Measurements from ENCODE around the gene B4GALNT1. TPM values are rescaled to one million over a fixed set of nuclear protein-coding genes. Genes with fewer than 3 reads are reported as not detected.
"Not testable (repeated sequence)": the region's sequence is repeated elsewhere in the genome, so short reads cannot be mapped to it uniquely, and the experiment has no call there.

B4GALNT1 gene
- polyA plus RNA-seq, 1 donor, result 2.1 TPM

DNA sequence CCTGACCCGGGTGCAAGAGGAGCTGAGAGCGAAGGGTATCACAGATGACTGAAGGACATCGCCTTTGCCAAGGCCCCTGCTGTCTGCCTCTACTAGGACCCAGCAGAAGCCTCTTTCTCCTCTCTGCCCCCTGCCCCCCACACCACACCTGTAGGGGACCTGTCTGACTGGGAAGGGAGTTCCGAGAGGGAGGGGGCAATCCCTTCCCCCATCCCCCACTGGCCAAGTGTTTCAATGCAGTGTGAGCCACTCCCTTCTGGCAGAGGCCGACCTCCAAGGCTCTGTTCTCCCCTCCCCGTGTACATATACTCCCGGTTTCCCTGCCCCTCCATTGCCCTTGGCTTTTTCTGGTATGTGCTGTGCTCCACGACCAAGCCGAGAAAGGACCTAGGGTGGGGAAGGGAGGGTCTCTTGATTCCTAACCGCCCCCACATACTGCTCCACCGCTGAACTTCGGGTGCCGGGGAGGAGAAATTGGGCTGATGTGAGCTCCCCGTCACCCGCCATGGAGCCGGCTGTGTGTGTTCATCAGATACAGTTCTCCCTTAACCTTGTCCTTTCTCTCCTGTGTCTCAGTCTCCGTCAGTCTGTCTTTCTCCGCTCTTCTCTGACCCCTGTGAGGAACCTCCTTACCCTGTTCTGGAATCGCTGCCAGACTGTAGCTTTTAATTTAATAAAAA lies 23.8 kb downstream of the B4GALNT1 start:
- no peak for DNase-seq (ENCODE audit: low read depth)

DNA sequence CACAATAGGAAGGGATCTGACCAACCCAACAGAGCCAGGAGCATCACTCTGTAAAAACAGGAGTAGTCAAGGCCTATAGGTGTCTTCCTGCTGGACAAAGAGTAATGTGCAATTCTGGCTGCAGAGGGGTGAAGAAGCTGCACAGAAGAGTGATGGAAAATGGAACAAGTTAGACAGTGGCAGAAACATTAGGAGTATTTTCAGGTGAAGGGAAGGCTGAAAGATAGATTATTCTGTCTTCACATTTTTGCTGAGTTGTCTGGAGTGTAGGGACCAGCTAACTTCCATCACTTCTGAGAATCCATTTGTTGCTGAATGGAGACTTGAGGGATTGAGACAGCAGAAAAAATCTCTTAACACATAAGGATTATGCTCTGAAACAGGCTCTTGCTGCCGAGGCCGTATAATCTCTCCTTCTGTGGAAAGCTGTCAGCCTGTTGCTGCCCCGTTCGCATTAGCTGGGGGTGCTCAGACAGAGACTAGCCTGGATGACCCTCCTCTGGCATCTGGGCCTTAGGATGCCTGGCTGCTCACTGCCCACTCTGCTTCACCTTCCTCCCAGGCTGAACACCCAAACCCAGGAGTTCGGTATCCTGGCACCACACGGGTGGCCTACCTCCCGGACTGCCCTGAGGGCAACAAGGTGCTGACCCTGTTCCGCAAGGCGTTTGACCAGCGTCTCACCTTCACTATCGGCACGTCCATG lies 24.9 kb downstream of the B4GALNT1 start:
- DNase-seq (ENCODE audit: low read depth), result no peak

DNA sequence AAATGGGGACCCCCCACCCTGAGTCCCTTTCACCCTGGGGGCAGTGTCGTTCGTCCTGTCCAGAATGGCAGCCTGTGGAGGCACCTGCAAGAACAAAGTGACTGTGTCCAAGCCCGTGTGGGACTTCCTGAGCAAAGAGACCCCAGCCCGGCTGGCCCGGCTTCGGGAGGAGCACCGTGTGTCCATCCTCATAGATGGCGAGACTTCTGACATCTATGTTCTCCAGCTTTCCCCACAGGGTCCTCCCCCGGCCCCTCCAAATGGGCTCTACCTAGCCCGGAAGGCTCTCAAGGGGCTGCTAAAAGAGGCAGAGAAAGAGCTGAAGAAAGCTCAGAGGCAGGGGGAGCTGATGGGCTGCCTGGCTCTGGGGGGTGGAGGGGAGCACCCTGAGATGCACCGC lies 26.2 kb downstream of the B4GALNT1 start:
- DNase-seq (ENCODE audit: low read depth), result no peak

DNA sequence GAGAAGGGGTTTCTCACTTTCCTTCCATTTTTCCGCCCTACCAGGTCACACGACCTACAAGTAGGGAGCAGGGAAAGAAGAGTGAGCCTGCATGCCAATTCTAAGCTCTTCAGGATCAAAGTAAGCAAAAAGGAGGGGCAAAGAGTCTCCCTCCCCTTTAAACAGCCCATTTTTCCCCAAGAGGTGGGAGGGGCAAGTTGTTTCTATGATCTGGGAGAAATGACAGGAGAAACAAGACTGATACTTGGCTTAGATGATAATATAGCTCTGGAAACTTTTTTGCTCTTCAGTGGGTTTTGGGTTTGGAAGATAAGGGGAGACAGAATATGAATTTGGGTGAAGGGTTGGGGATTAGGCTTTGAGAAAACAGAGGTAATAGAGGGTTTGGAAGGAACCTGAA lies 26.6 kb downstream of the B4GALNT1 start:
- no peak for DNase-seq (ENCODE audit: low read depth)

DNA sequence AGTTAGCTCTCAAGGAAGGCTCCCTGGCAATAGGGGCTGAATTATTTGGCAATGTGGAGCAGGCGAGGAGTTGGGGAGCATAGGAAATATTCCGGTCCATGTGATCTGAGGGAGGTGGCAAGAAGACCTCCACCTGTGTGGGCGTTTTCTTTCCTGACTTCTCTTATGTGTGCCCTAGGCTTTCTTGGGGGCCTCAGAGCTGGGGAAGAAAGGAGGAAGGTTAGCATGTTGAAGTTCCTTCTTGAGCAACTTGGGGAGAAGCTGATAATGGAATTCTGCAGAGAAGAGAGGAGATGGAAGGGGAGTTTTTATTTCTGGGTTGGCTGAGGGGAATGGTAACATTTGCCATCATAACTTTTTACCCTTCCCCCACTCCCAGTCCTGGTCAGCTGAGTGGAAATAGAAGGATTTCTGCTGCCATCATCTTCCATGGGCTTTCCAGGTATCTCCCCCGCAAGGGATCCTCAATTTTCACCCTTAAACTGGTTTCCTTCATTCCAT lies 27.1 kb downstream of the B4GALNT1 start:
- DNase-seq (ENCODE audit: low read depth), result no peak

DNA sequence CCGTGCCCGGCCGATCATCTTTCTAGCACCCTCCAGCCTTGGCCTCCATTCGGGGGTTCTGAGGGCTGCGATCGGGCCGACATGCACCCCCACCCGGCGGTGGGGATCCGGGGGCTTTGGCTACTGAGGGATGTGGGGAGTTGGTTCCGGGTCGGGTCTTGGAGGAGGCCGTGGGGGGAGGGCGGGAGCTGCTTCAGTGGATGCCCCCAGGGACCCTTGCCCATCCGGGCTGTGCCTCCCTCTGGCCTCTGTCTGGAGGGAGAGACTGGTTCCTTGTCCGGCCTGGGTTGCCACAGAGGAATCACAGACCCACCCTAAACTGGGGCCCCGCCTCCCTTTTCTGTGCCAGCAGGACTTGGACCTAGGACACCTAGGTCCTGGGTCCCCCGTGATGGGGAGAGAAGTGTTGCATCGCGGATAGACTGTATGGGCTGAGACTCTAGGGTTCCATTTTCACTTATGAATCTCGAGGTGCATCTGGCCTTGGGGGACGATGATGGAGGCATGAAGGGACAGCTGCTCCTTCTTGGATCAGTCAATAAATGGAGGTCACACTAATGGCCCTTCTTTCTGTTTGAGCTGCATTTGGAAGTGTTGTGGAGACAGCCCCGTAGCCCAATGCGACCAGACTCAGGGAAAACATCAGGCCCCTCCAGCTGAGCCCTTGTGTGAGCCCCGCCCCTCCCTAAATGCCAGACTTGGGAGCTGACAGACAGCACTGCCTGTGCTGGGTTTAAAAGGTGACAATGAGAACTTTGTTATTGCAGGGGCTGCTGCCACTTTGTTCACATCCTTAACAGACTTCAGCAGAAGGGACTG lies 27.8 kb downstream of the B4GALNT1 start:
- DNase-seq (ENCODE audit: low read depth), result no peak

DNA sequence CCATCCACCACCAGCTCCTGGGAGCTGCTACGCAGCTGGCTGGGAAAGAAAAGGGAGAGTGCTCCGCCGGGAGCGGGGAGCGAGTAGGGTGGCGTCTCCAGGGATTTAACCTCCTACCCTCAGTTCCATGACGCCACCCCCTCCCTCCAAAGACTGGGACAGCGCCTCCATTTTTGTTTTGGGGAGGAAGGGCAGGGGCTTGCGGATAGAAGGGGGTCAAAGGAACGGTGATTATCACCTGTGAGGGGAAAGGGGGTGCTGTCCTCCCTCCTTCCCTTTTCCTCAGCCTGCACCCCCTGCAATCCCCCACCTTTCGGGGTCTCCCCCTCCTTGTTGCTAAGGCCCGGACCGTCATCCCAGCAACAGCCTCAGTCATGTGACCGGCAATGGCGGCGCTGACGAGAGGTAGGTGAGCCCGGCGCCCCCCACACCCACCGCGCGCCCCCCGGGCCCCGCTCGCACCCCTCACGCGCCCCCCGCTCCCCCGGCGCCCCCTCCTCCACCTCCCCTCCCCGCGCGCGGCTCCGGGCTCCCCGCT lies 28.5 kb downstream of the B4GALNT1 start, which contains the start of gene DTX3:
DTX3 (plus strand) TSS at position 371 of the 538 bp plus-strand sequence. CDS start 1,694 bp downstream, outside the sequence.
- DNase-seq (ENCODE audit: low read depth), result no peak

DNA sequence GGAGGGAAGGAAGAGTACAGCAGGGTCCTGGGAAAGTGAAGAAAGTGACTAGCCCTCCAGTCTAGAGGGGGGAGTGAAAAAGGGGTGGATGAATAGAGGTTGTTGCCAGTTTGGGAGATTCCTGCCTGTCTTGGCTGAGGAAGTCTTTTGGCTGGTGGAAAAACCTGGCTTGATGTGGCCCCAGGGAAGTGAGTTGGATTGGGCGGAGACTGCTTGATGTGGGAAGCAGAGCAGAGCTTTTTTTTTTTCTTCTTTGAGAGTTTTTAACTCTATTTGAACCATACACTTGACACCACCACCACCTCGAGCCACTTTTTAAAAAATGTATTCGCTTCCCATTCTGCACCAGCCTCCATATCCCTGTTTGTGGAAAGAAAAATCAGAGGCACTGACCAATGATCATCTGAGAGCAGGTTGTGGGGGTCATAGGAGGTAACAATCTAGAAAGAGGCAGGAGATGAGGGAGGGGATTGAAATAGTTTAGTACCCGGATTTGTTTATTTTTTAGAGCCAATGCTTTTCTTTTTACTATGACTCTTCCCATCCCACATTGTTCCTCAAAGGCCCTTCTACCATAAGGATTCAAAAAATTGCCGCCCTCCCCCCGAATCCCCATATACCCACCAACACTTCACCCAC lies 29.1 kb downstream of the B4GALNT1 start:
- DNase-seq (ENCODE audit: low read depth), result no peak

DNA sequence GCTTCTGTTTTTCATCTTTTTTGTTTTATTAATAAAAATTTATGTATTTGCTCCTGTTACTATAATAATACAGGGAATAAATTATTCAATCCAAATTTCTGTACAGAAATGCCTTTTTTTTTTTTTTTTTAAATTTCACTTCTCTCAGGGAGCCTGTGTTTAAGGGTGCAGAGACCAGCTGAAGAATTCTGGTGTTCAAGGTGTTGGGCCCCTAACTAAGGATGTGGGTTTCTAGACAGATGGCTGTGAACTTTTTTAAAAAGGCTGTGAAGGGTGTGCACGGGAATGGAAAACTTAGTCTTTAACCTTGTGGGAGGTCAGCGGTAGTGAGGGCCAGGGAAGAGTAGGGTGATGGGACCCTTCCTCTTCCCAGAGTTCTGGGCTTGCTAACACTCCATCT lies 29.7 kb downstream of the B4GALNT1 start:
- DNase-seq (ENCODE audit: low read depth), result no peak

DNA sequence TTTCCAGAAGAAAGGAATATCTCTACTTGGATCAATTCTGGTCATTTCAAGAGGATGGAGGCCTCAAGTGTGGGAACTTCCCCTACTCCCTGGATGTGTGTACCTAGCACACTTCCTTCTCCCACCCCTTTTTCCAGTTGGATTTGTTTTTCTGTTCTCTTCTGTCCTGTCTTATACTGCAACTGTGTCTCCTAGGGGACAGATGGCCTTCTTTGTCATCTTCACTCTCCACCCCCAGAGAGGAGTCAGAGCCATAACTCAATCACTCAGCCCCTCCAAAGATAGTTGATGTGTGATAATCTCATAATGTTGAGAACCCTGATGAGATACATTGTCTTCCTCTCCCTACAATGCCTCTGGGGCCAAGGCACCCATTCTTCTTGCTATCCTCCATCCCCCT lies 30.5 kb downstream of the B4GALNT1 start:
- DNase-seq (ENCODE audit: low read depth), result no peak

DNA sequence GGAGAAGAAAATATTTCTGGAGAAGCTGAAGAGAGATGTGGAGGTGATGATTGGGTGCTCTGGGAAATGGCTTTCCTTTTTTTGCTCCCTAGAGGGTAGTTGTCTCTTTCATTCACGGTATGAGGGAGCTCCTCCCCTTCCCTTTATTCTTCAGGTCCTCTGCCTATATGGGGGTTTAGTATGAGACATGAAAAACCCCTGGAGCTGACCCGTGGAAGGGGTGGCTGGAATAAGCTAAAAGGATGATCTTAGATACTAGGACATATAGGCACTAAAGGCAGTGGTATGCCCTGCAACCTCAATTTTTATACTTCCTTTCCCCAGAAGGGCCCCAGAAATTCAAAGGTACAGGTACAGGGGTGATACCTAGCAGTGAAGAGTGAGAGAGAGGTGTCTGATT lies 32.6 kb downstream of the B4GALNT1 start:
- no peak for DNase-seq (ENCODE audit: low read depth)

DNA sequence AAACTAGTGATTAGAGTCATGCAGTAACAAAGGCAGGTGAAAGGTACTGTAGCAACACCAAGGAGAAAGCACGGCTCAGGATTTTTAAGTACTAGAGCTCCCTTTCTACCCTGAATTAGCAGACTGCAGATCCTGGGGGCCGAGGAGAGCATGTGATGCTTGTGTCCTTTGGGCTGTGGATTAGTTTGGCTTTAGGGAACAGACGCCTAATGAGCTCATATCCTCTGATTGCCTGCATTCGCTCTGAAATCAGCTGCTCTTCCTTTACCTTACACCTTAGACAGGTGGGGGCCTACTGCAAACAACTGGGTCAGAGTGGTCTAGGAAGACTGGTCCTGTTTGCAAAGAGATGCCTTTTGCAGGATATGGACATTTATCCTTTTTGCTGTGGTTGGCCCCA lies 39.8 kb downstream of the B4GALNT1 start:
- no peak for DNase-seq (ENCODE audit: low read depth)

DNA sequence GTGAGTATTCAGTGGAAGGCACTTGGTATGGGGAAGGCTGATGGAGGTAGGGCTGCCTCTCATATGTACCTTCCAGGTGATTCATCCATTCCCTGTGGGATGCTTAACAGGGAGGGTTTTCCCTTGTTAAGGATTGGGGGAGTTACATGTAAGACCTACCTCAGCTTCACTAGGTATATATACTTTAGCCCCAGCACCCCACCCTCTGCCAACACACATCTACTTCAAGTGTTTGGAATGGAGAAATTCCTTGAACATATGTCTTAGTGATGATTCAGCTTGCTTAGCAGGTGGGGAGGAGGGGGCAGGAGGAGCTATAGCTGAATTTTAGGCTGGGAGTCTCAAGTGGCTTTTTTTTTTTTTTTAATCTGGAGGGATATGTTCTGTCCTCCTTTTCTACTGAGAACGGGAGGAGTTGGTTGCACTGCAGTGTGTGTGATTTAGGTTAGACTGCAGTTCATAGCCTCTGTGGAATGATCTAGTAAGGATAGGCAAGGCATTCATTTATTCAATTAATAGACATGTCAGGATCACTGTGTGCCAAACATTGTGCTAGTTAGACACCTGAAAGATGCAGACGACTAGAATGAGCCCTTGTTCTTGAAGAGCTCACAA lies 40.3 kb downstream of the B4GALNT1 start:
- no peak for DNase-seq (ENCODE audit: low read depth)

DNA sequence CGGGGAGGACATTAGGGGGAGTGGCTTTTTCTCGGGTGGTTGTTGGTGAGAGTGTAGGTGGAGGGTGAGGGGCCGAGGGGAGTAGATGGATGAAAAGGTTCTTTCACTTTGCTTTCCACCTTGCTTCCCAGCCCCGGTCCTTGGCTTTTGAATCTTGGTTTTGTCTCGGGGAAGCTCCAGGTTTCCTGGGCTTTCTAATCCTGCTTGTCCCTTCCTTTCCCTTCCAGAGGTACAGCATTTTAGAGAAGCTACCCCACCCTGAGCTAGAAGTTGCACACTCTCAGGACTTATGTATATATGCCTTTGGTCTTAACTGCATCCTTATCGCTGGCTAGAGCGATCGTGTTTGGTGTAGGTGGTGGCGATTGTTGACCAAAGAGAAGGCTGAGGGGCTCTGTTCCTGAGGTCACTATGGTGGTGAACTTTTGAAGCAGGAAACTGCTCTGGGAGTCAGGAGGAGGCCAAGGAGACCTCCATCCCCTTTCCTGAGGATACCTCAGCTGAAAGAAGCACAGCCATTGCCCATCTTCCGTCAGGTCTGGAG lies 41.1 kb downstream of the B4GALNT1 start:
- DNase-seq (ENCODE audit: low read depth), result no peak

DNA sequence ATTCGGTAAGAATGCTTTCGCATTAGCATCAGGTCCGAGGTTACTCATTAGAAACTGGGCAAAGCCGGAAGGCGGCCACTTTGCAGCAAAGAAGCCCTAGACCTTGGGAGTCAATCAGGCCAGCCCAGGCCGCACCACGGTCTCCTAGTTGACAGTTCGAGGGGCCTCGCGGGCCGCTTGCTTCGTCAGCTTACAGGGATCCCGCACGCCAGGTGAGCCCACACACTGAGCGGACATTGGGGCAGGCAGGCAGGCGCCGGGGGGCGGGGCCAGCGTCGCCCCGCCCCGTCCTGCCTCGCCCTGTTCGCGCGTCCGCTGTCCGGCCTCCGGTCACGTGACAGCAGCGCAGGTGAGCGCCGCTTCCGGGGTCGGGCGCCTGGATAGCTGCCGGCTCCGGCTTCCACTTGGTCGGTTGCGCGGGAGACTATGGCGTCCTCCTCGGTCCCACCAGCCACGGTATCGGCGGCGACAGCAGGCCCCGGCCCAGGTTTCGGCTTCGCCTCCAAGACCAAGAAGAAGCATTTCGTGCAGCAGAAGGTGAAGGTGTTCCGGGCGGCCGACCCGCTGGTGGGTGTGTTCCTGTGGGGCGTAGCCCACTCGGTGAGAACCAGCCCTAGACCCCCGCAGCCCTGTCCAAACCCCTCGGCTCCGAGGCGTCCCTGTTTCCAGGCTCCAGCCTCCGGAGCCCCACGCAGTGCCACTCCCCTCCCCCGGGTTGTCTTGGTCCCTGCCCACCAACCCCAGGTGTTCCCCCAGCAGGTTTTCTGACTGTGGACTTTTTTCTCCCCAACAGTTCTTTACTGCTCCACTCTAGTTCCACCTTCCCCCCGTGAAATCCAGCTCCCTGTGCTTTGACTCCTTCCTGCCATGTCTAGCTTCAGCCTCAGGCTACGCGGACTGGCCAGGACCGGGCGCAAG lies 41.9 kb downstream of the B4GALNT1 start, which contains the start of gene PIP4K2C:
PIP4K2C (plus strand) TSS at position 329 of the 918 bp plus-strand sequence; CDS start at position 427, 98 bp downstream.
- no peak for DNase-seq (ENCODE audit: low read depth)

DNA sequence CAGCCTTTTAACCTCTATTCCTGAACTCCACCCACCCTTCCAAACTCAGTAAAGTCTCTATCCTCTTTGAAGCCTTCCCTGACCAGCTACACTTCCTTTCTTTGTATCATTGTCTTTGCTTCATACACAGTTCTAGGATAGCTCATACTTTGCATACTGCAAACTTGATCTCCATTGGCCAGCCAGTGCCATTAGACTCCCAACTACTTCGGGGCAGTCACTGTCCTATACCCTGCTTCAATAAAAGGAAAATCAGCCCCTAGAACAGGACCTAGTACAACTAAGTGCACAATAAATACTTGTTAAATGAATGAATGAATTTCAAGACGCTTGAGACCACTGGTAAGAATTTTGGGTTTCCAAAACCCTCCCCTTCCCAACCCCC lies 42.5 kb downstream of the B4GALNT1 start:
- no peak for DNase-seq (ENCODE audit: low read depth)

DNA sequence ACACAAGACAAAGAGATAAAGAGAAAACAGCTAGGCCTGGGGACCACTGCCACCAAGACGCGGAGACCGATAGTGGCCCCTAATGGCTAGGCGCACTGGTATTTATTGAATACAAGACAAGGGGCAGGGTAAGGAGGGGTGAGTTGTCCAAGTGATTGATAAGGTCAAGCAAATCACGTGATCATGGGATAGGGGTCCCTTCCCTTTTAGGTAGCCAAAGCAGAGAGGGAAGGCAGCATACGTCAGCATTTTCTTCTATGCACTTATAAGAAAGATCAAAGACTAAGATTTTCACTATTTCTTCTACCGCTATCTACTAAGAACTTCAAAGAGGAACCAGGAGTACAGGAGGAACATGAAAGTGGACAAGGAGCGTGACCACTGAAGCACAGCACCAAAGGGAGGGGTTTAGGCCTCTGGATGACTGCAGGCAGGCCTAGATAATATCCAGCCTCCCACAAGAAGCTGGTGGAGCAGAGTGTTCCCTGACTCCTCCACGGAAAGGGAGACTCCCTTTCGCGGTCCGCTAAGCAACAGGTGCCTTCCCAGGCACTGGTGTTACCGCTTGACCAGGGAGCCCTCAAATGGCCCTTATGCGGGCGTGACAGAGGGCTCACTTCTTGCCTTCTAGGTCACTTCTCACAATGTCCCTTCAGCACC lies 43.9 kb downstream of the B4GALNT1 start:
- DNase-seq (ENCODE audit: low read depth), result not testable (repeated sequence)

DNA sequence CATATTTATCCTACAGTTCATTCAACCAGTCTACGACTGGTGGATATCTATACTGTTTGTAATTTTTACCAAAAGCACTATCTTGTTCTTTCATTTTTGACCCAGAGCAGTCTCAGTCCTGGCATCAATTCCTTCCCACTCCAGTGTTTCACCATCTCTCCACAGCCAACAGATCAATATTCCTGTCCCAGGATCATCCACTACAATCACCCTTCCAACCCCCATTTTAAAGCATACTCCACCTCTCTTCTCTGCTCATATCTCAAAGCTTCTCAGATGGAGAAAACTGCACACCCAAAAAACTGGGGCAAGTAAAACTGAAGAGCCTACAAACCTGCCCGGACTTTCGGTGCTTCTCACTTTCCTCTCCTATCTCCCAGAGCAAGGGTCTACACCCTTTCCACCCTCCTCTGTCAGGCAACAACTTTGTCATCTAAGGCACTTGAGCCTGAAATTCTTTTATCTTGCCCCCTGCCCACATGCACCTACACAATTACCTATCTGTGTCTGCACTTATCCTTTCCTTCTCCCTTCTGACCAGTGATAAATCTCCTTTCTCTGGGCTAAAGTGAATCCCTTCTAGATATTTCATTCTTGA lies 46.1 kb downstream of the B4GALNT1 start:
- DNase-seq (ENCODE audit: low read depth), result no peak

DNA sequence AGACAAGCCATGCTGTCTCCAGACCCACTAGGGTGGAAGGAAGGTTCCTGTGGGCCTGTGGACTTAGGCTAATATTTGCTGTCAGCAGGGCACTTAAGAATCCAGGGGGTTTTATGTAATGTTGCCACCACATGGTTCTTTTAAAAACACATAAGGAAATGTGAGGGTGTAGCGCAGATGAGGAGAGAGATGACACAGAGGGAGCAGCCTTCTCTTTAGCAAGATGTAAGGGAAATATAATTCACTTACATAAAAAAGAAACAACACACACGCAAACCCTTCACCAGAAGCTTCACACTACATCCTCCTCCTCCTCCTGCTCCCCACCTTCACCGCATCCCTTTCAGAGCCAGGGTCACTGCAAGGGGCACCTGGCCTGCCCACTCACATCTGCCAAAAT lies 46.9 kb downstream of the B4GALNT1 start:
- DNase-seq (ENCODE audit: low read depth), result no peak

Data from forelimb muscle (tissue), 1 donor.